T47D (cell line): ENCODE measurements around the gene HLCS.

Experiments used
- DNase-seq, 2 experiments: peaks; one replicate each; pipeline versions ENCODE4 v3.0.0 to v3.0.0-alpha.2; 2011 to 2012; ENCODE audit warnings: low read depth in 1 of 2, low spot score in 1 of 2
- JUND ChIP-seq: IDR thresholded peaks from 2 replicates; pipeline ENCODE4 v1.6.1; 2012; ENCODE audit warnings: low read depth
- in situ Hi-C: cut with HindIII; loops from 2 replicates; pipeline ENCODE4 v1.10.0; 2016; ENCODE audit warnings: low sequenced_read_pairs, low pct_unique_long_range_greater_than_20kb

The HLCS gene

GRCh38 chr21:36929622-36930021, 36.8 kb downstream of the HLCS start:
- no peak for TF ChIP-seq JUND
- peak in 1 of 2 experiments; percentile 25 for DNase-seq
- in situ Hi-C loops: no loop called here

- in situ Hi-C loops: no loop called here
- no peak for TF ChIP-seq JUND
These were observed 37.5 kb downstream of the HLCS start for GRCh38 chr21:36928960-36929359.

GRCh38 chr21:36927719-36928117, 38.8 kb downstream of the HLCS start:
- no peak for TF ChIP-seq JUND
- in situ Hi-C loops: no loop called here

More at GRCh38 chr21:36928960-36929359, 37.5 kb downstream of the HLCS start:
- DNase-seq: peak in 1 of 2 experiments; percentile 43

GRCh38 chr21:36926989-36927718, 39.3 kb downstream of the HLCS start:
- no peak for TF ChIP-seq JUND
- DNase-seq: no peak
- in situ Hi-C loops: no loop called here

More at GRCh38 chr21:36927719-36928117, 38.8 kb downstream of the HLCS start:
- DNase-seq: peak; percentile 67 to 80

GRCh38 chr21:36923270-36923669, 43.2 kb downstream of the HLCS start:
- no peak for TF ChIP-seq JUND
- in situ Hi-C loops: no loop called here

DNA sequence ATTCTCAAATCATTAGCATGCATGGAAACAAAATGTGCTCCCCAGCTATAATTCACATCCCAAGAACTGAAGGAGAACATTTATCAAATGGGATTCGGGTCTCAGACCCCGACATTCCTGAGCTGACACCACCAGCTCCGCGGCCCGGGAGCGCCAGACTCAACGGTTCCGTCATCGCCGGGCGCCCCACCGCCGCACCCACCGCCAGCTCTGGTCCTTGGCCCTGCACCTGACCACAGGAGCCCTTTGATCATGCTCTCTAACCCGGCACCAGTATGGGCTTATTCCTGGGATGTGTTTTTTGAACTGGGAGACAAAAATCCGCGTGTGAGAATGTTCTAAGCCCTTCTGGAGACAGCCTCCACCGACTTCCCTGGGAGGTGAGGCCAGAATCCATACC, 43.6 kb downstream of the HLCS start:
- no peak for TF ChIP-seq JUND
- DNase-seq: no peak
- in situ Hi-C loops: no loop called here

More at GRCh38 chr21:36923270-36923669, 43.2 kb downstream of the HLCS start:
- no peak for DNase-seq

- no peak for TF ChIP-seq JUND
- no peak for DNase-seq
- in situ Hi-C loops: no loop called here
These were observed 48.2 kb downstream of the HLCS start for GRCh38 chr21:36918291-36918690.

DNA sequence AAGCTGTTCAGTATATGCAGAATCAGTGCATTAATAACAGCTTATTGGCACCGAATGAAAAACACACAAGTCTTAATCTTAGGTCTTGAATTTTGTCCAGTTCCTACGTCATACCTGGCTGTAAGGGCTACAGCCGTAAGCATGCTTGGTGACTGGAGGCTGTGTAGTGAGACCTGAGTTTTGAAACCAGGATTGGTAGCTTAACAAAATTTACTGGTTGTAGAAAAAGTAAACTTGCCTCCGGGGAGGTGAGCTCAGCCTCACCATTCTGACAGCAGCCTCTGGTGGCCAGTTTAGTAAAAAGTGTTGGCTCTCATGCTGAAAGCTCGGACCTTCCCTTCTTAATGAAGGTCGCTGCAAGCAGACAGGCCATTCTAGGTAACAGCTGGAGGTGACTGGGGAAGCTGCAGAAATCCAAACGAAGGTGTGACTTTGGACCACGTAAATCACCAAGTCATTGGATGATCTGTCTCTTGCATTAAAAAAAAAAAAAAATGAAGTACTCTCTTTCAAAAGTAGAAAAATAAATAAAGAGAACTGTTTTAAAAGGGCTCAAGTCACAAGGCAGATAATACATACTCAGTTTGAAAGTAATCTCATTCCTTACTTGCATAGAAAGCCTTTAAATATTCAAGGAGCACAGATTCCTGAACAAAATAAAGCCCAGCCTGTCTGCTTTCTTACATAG, 48.9 kb downstream of the HLCS start:
- TF ChIP-seq JUND: no peak
- in situ Hi-C loops: no loop called here
- DNase-seq: peak; percentile 80 to 82

DNA sequence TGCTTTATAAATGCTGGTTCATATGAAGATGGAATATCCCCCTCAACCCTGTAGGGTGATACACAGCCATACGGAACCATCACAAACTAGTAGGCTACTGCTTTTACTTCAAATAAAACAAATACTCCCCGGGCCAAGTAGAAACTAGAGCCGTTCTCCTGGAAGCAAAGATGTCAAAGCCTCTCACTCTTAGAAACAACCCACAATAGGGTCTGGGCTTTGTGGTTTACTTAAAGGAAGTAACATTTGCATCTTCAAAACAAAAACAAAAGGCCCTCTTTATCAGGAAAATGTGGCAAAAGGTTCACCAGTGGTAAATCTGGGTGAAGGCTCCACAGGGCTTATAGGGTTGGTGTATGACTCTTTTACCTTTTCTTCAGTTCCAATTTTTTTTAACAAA, 49.8 kb downstream of the HLCS start:
- DNase-seq: no peak
- in situ Hi-C loops: no loop called here
- TF ChIP-seq JUND: no peak

DNA sequence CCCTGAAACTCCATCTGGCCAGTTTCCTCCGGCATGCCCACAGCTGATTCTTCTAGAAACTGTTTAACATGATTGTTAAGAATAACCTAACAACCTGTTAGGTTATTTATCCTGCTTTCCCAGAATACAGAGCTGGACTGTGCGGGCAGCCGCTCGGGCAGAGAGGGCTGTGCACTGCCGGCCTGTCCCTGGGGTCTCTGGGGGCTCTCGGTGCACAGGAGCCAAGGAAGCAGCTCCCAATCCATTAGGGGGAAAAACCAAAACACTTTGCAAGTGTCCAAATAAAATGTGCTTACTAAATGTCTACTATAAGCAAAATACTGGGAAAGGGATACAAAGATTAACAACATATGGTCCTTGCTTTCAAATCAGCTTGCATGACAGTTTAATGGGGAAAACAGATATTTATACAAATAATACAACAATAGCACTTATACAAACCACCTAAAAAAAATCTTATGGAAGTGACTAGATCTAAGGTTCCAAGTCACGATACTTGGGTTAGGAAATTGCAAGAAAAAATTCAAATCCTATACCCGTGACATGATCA, 50.7 kb downstream of the HLCS start:
- in situ Hi-C loops: no loop called here
- TF ChIP-seq JUND: no peak
- DNase-seq: no peak

DNA sequence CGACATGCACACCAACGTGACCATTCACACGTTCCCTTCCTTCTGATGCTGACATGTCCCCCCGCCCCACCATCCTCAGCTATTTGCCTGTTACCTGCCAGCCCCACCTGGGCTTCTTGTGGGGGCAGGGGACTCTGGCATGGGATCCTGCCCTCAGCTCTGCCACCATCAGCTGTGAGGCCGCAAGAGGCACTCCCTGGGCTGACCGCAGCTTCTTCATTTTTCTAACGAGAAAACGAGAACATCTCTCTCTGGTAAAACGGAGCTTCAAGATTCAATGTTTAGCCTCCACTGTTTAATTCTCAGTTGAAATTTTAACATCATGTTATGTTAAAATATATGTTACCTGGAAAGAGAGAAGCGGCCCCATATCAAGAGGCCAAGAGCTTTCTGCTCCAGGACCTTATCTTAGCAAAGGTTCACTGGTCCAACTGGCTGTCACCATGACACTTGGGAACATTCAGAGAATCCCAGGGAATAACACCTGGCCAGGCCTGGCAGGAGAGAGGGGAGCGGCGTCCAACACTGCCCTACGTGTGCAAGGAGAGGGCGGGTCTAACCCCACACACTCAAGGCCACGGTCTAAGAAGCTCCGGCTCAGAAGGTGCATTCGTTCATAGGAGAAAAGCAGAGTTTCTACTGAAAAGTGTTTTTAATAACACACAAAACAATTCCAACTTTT, 51.3 kb downstream of the HLCS start:
- in situ Hi-C loops: no loop called here
- DNase-seq: no peak
- no peak for TF ChIP-seq JUND

DNA sequence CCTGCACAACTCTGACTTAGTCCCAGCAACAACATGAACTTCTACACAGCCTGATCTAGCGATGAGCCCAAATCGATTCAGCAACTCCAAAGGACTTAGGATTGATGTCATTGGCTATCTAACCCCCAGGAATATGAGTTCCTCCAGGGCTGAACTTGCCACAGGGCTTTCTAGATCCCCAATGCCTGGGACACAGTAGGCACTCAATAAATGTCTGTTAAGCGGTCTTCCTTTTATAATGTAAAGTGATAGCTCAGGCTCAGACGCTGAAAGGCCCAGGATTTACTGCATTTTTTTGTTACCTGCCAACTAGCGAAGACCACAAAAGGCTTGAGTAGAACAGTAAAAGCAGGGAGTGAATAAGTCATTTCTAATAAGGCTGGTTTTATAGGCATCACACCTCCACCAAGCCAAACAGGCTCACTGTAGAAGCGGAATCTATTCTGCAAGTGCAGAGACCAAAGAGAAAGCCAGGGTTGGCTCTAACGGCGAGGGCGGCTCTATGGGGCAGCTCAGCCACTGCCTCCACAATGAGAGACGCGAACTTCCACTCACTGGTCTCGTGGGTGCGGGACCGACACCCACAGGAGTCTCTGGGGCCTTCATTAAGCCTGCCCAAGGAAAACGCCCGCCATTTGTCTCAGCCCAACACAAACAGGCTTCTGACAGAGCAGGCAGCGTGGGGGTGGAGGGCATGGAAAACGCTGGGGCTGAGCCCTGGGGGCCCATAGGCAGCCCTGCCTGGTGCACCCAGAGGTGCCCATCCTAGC, 52.0 kb downstream of the HLCS start:
- no peak for DNase-seq
- in situ Hi-C loops: no loop called here
- TF ChIP-seq JUND: no peak
